Activated naive CD4-positive, alpha-beta T cell treated with anti-CD3 and anti-CD28 coated beads, Interleukin-2, amount 50 U/mL, for 72 hours (primary cell): Measurements from ENCODE around the gene RRP9. TPM values are rescaled to one million over a fixed set of nuclear protein-coding genes. Genes with fewer than 3 reads are reported as not detected.
"Not testable (repeated sequence)": the region's sequence is repeated elsewhere in the genome, so short reads cannot be mapped to it uniquely, and the experiment has no call there.

Source experiments
- ATAC-seq, 2 donors: fragments of 150-1000 bp; cut with Tn5 transposase; 2 replicates each; pipeline ENCODE4 v1.10.0; 2021; ENCODE audit warnings: mild to moderate bottlenecking in 2 of 2, moderate library complexity in 2 of 2
- DNase-seq, 2 donors: peaks; one replicate each; pipeline ENCODE4 v3.0.0; 2021 to 2022; ENCODE audit warnings: low spot score in 2 of 2
- H3K27ac Mint-ChIP-seq, 2 donors: one replicate each; pipeline ENCODE4 v1.8.0; 2022; ENCODE audit warnings: mild to moderate bottlenecking in 2 of 2, mixed read lengths in 2 of 2
- H3K36me3 Mint-ChIP-seq, 2 donors: one replicate each; pipeline ENCODE4 v1.8.0; 2022; ENCODE audit warnings: mixed read lengths in 2 of 2
- H3K9me3 Mint-ChIP-seq, 2 donors: one replicate each; pipeline ENCODE4 v1.8.0; 2022; ENCODE audit warnings: mixed read lengths in 2 of 2
- total RNA-seq, 2 donors: library from RNA; stranded (reverse); gene quantifications; one replicate each; pipeline ENCODE4 v1.2.3, GENCODE V29; 2022

Gene RRP9
- total RNA-seq, 2 donors from 2014 or later, result 23.6 to 33.0 TPM

- DNase-seq, result no peak
- H3K27ac Mint-ChIP-seq, result no peak overlapping the region
- H3K36me3 Mint-ChIP-seq, result peaks cover 31 to 33% of the 10 kb centered on the region in 2 donors
- peaks cover 16 to 34% of the 10 kb centered on the region in 2 donors for H3K9me3 Mint-ChIP-seq
- ATAC-seq, result no peak
Observed at GRCh38 chr3:51904034-51904823, 37.5 kb downstream of the RRP9 start.

GRCh38 chr3:51902361-51902760 lies 39.3 kb downstream of the RRP9 start:
- H3K9me3 Mint-ChIP-seq, result peaks cover 6 to 21% of the 10 kb centered on the region in 2 donors
- peak overlapping the region in 1 of 2 donors; percentile 71 for H3K27ac Mint-ChIP-seq
- peak; percentile 41 to 54 for ATAC-seq
- not testable (repeated sequence) for DNase-seq
- peaks cover 19 to 29% of the 10 kb centered on the region in 2 donors for H3K36me3 Mint-ChIP-seq

GRCh38 chr3:51900043-51900442 lies 41.7 kb downstream of the RRP9 start:
- not testable (repeated sequence) for H3K9me3 Mint-ChIP-seq, H3K36me3 Mint-ChIP-seq, DNase-seq, H3K27ac Mint-ChIP-seq
- peak in 1 of 2 donors; percentile 33 for ATAC-seq

DNA sequence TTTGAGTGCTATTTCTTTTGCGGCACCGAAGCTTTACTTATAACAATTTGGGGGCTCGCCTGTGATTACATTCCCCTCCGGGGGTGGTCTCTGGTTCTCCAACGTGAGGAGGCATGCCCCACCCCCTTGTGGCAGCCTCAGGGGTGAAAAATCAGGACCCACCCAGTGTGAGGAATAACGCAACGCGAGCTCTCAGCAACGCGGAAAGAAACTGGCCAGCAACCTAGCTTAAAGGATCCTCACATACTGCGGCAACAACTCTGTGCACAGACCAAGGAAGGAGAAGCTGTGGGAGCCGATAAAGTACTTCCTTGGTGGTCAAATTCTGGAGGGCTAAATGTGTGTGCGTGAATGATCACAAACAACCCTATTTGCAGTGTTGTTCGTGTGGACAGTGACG lies 44.3 kb downstream of the RRP9 start:
- DNase-seq, result no peak
- Mint-ChIP-seq H3K9me3 (no peaks in the 10 kb centered on the region), H3K27ac (no peak overlapping the region), H3K36me3 (no peaks in the 10 kb centered on the region)
- ATAC-seq, result no peak

DNA sequence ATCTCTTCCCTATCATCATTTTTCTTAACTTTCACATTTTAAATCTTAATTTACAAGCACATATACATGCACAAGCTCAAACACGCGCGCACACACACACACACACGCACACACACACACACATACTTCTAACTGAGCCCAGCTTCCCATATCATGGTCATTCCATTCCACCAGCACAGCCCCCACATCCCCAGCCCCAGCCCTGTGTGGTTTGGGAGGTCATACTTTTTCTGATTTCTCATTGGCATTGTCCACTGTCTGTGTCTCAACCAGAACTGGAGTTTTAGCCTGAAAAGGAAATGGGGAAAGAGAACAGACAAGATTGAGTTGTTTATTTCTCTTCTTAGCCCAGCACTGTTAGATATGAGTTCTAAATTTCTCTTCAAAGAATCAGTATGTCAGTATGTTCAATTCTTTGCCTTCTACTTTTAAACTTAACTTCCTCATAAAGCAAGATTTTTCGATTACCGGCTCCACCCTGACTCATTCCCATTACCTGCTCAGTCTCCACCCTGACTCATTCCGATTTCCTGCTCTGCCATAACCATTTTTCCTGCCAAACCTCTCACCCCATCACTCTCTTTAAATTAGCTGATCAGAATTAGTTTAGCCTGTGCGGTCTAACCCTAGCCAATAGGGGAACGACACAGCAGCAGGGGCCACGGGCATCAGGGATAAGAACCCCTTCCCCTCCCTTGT lies 44.9 kb downstream of the RRP9 start:
- no peak overlapping the region for H3K27ac Mint-ChIP-seq
- no peaks in the 10 kb centered on the region for H3K9me3 Mint-ChIP-seq
- ATAC-seq (no peak), DNase-seq (no peak)
- no peaks in the 10 kb centered on the region for H3K36me3 Mint-ChIP-seq

DNA sequence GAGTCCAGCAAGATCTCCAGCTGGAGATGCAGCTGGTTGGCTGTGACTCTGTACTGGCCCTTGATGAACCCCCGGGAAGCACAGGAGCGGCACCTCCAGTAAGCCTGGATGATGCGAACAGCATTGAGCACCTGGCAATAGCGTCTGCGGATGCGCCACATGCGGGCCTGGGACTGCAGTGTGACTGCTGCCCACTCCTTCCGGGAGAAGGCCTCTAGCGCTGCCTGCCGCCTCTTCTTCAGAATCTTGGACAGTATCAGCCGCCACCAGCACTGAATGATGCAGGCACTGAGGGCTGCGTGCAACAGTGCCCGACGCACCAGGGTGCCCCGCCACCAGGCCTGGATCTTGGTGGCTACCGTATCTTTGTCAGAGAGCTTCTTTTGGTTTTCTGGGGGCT lies 46.8 kb downstream of the RRP9 start:
- H3K9me3 Mint-ChIP-seq, result no peaks in the 10 kb centered on the region
- no peaks in the 10 kb centered on the region for H3K36me3 Mint-ChIP-seq
- ATAC-seq, result no peak
- DNase-seq, result no peak
- no peak overlapping the region for H3K27ac Mint-ChIP-seq

- ATAC-seq (no peak), DNase-seq (no peak)
- H3K36me3 Mint-ChIP-seq, result no peaks in the 10 kb centered on the region
- no peaks in the 10 kb centered on the region for H3K9me3 Mint-ChIP-seq
- no peak overlapping the region for H3K27ac Mint-ChIP-seq
Observed at GRCh38 chr3:51894391-51894790, 47.3 kb downstream of the RRP9 start.

DNA sequence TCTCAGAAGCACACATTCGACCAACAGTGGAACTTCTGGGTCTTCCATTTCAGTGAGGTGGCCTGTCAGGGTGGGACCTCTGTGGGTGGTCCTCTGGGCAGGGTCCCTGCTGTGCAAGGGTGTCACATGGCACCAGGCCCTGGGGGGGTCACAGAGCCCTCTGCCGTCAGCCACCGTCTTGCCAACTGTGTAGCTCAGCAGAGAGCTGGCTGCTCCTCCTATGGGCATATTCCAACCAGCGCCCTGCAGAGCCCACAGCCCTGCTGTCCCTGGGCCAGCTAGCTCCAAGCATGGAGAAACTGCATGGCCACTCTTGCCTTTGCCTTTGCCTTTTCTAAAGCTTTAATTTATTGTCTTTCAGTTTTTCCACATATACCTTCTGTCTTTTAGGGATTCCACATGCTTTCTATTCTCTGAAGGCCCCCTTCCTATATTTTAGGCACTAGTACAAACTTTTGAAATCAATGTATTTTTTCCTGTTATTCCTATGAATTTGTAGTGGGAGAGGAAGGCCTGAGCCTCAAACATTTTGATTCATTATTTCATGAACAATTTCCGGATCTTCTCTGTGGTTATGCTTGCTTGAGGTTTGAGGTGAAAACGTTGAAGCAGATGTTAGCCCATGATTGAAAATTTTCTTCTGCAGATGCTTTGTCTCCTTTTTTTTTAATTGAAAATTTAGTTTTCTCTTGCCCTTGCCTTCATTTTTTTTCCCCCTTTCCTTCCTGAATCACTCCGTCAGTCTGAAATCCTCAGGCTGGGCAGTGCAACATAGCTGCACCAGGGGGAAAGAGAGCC lies 50.3 kb downstream of the RRP9 start:
- Mint-ChIP-seq H3K27ac (no peak overlapping the region), H3K9me3 (no peaks in the 10 kb centered on the region), H3K36me3 (no peaks in the 10 kb centered on the region)
- DNase-seq (no peak), ATAC-seq (no peak)

DNA sequence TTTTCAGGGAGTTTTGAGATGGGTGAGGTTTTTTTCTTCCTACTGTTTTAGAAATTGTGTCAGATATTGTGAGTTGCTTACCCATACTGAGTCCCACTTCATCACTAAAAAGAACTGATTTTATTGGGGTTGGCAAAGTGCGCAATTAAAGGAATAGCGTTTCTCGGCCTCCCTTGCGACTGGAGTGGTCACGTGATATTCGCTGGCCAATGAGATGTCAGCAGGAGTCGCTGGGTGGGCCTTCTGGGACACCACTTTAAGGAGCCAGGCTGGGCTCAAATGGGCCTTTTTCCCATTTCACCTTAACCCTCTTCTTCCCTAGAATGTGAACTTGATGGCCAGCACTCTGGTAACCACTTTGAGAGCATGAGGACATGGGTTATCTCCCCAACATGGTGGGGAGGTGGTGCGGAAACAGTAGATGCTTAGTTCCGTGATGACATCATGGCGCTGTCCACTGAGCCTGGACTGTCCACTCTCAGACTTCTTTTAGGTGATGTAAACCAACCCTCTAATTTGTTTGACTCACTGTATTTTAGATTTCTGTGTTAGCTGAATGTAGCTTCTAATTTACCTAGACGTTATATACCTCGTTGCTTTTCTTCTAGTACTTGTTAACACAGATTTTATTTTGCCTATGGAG lies 53.1 kb downstream of the RRP9 start:
- H3K36me3 Mint-ChIP-seq, result no peaks in the 10 kb centered on the region
- ATAC-seq (no peak), DNase-seq (no peak)
- no peak overlapping the region for H3K27ac Mint-ChIP-seq
- H3K9me3 Mint-ChIP-seq, result no peaks in the 10 kb centered on the region

DNA sequence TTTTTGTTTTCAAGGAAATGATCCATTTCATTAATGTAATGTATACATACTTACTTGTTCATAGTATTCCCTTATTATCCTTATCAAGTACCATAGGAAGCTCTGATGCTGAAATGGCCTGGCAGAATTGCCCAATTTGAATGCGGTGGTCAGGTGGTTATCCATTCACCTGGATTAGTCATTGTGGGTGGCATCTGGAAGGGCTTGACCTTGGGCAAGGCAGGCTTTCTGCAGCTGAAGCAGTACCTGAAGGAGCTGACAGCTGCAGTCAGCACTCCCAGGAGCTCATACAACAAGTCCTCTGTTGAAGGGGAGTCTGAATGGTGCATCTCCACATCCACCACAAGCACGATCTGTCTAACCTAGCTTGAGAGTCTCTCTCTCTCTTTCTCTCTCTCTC lies 54.1 kb downstream of the RRP9 start:
- H3K9me3 Mint-ChIP-seq, result no peaks in the 10 kb centered on the region
- DNase-seq (no peak), ATAC-seq (no peak)
- H3K36me3 Mint-ChIP-seq, result no peaks in the 10 kb centered on the region
- no peak overlapping the region for H3K27ac Mint-ChIP-seq

DNA sequence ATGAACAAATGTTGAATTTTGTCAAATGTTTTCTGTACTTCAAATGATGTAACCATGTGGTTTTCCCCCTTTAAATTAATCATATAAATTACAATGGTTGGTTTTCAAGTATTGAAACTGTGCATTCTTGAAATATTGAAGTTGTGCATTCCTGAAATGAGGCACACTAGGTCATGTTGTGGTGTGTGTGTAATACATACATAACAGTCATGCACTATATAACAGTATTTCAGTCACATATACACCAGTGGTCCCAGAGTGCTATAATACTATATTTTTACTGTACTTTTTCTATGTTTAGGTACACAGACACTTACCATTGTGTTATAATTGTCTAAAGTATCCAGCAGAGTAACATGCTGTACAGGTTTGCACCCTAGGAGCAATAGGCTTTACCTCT lies 55.3 kb downstream of the RRP9 start:
- no peaks in the 10 kb centered on the region for H3K9me3 Mint-ChIP-seq
- DNase-seq (no peak), ATAC-seq (peak in 1 of 2 donors; percentile 86)
- no peaks in the 10 kb centered on the region for H3K36me3 Mint-ChIP-seq
- no peak overlapping the region for H3K27ac Mint-ChIP-seq

Other genes starting within 250 kb of the RRP9 start
- gene GRM2, start 234.8 kb downstream of the RRP9 start, total RNA-seq, result under 1 TPM; 0.16 to 0.54 TPM
- gene IQCF6, start 162.7 kb downstream of the RRP9 start, total RNA-seq, result not detected
- gene IQCF2, start 80.3 kb downstream of the RRP9 start, total RNA-seq, result not detected
- not detected for gene IQCF5, start 66.3 kb downstream of the RRP9 start, total RNA-seq
- gene IQCF1, start 38.6 kb downstream of the RRP9 start, total RNA-seq, result not detected
- gene PARP3, start 459 bp upstream of the RRP9 start, total RNA-seq, result 10 to 100 TPM; 17.0 to 18.6 TPM
- not detected for gene GPR62, start 13.5 kb upstream of the RRP9 start, total RNA-seq
- 10 to 100 TPM; 11.3 to 14.3 TPM for gene PCBP4, start 25.6 kb upstream of the RRP9 start, total RNA-seq
- gene ABHD14B, start 32.1 kb upstream of the RRP9 start, total RNA-seq, result 10 to 100 TPM; 21.4 to 62.4 TPM
- gene ABHD14A, start 33.2 kb upstream of the RRP9 start, total RNA-seq, result 1 to 10 TPM; 7.7 to 9.0 TPM
- gene ACY1, start 41.6 kb upstream of the RRP9 start, total RNA-seq, result 10 to 100 TPM; 54.7 to 78.5 TPM
- 1,000 to 10,000 TPM; 1,489 to 1,761 TPM for gene RPL29, start 54.0 kb upstream of the RRP9 start, total RNA-seq
- 10 to 100 TPM; 10.8 to 17.5 TPM for gene DUSP7, start 114.7 kb upstream of the RRP9 start, total RNA-seq
- gene POC1A, start 212.5 kb upstream of the RRP9 start, total RNA-seq, result 10 to 100 TPM; 28.8 to 32.2 TPM